Measurements from ENCODE around the gene SP7. TPM values are rescaled to one million over a fixed set of nuclear protein-coding genes. Genes with fewer than 3 reads are reported as not detected.
A peak's percentile ranks its signal among the peaks of the same experiment; 100 is the strongest.

Gene SP7
- total and polyA plus RNA-seq, 9 of the 15 experiments (the other 6 are each of a cell fraction or from before 2014, with no cell fraction given), result 0.04 TPM; not detected in 8

GRCh38 chr12:53324113-53324778 is 11.9 kb downstream of the SP7 start (continued):
- TF ChIP-seq ZNF175 (CRISPR knock-in tag; IDR thresholded peaks at IDR 0.05; ENCODE audit: low read depth) (peak; percentile 37; the same call in 1 of the 2 replicates), ELF2 (CRISPR knock-in tag; IDR thresholded peaks at IDR 0.05) (no peak), ZBTB7A (IDR thresholded peaks at IDR 0.05; ENCODE audit: borderline replicate concordance, control insufficient read depth, low read depth, low read length) (0 out of 2 replicates have a peak, but pooled peaks have one; percentile 33), GABPA (tag; conservative IDR thresholded peaks at IDR 0.05; ENCODE audit: low read depth) (peak; percentile 59), LCOR (CRISPR knock-in tag; IDR thresholded peaks at IDR 0.05) (0 out of 2 replicates have a peak, but pooled peaks have one; percentile 6), SPI1 (IDR thresholded peaks at IDR 0.05; ENCODE audit: borderline replicate concordance, low read depth, low read length) (peak; percentile 99), SMARCA5 (IDR thresholded peaks at IDR 0.05) (peak; percentile 31; the same call in 1 of the 2 replicates), MEF2A (IDR thresholded peaks at IDR 0.05; ENCODE audit: control insufficient read depth, low read depth, low read length) (no peak), MGA (IDR thresholded peaks at IDR 0.05) (peak; percentile 64), ZBTB11 (CRISPR knock-in tag; IDR thresholded peaks at IDR 0.05) (peak in 1 of 3 experiments; percentile 63; a peak in 1 of 6 replicates), ZNF12 (CRISPR knock-in tag; IDR thresholded peaks at IDR 0.05) (no peak), DPF2 (IDR thresholded peaks at IDR 0.05) (peak; percentile 40; the same call in 1 of the 2 replicates)

Data from K562 (cell line).